HG03139 (cell line): ENCODE measurements around the gene COPS4.
"Not testable (repeated sequence)": the region's sequence is repeated elsewhere in the genome, so short reads cannot be mapped to it uniquely, and the experiment has no call there.

ENCODE experiments used
- ATAC-seq: cut with Tn5 transposase; IDR thresholded peaks from one replicate; pipeline ENCODE4 v1.9.1; 2021; ENCODE audit not compliant: unreplicated experiment

Gene COPS4

GRCh38 chr4:83023599-83023998 is 11.4 kb upstream of the COPS4 start:
- ATAC-seq = not testable (repeated sequence)

DNA sequence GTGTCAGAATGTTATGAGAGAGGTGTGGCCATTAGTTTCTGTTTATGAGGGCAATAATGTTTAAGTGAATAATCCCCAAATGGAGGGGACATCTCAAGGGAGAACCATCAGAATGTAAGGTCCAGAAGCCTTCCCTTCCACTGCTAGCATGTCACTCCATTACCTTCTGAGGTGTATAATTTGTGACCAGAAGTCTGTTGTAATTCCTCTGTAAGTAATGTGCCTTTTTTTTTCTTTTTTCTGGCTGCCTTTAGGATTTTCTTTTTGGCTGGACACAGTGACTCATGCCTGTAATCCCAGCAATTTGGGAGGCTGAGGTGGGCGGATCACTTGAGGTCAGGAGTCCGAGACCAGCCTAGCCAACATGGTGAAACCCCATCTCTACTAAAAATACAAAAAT is 10.8 kb upstream of the COPS4 start:
- no peak for ATAC-seq

DNA sequence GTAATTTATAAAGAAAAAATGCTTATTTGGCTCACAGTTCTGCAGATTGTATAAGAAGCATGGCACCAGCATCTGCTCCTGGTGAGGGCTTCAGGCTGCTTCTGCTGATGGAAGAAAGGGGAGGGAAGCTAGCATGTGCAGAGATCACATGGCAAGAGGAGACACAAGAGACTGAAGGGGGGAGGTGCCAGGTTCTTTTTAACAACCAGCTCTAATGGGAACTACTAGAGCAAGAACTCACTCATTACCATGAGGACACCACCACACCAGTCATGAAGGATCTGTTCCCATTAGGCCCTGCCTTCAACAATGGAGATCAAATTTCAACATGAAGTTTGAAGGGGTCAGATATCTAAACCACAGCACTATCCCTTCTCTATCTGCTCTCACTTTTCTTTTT is 9.4 kb upstream of the COPS4 start:
- no peak for ATAC-seq

DNA sequence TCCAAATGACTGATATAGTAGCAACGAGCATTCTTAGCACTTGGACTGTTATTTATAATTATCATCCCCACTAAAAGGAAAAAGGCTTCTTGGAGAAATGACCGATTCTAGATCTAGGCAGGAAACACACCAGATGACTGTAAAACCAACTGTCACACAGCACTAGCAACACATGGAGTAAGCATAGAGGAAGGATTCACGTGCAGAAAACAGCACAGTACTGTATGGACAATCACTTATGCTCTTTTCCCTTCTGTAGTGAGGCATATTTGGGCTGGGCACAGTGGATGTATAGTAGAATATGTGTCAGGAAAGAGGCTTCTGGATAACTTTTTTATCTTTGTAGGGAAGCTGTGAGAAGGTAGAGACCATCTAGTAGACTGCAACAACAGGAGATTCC is 6.0 kb upstream of the COPS4 start:
- ATAC-seq = no peak

DNA sequence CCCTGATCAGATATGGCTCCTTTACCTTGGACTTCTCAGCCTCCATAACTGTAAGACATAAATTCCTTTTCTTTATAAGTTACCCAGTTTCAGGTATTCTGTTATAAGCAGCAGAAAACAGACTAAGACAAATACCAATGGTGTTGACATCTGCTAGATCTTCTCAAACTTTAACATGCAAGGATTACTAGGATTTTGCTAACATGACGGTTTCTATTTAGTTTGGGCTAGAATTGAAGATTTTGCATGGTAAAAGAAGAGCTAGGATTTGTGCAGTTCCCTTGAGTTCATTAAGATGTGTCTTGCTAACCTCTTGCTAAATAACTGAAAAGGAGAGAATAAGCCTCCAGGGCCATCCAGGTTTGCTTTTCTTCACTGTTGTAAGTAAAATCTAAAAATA is 5.3 kb upstream of the COPS4 start:
- ATAC-seq = no peak

DNA sequence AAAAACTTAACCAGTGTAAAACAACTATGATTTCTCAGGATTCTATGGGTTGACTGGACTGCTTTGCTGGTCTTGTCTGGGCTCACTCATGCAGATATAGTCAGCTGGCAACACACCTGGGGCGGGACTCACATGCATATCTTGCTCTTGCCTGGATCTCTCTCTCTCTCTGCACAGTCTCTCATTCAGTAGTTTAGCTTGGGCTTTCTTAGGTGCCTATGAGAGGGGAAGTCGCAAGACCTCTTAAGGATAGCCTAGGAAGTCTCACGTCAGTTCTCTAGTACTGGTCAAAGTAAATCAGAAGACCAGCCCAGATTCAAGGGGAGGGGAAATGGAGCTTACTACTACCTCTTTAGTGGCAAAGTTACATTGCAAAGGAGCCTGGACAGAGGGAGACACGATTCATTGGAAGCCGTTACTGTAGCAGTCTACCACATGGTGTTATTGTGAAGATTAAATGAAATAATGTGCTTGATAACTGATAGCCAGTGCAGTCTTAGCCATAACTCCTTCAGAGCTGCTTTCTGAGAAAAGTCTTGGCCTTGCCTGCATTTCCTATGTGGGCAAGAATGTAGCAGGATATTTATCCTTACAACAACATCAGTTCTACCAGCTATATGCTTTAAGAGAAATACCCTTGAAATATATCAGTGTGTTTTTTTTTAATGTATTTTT is 2.1 kb downstream of the COPS4 start:
- no peak for ATAC-seq

GRCh38 chr4:83040269-83040668 is 5.3 kb downstream of the COPS4 start:
- no peak for ATAC-seq

DNA sequence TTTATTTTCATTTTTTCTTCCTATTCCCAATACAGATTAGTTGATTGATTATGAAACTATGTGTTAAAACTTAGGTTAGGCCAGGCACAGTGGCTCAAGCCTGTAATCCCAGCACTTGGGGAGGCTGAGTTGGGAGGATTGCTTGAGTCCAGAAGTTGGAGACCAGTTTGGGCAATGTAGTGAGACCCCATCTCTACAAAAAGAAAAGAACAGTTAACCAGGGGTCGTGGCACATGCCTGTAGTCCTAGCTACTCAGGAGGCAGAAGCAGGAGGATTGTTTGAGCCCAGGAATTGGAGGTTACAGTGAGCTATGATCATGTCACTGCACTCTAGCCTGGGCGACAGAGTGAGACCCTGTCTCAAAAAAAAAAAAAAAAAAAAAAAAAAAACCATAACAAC is 8.2 kb downstream of the COPS4 start:
- ATAC-seq = not testable (repeated sequence)

GRCh38 chr4:83043801-83044407 is 8.9 kb downstream of the COPS4 start:
- ATAC-seq = no peak

DNA sequence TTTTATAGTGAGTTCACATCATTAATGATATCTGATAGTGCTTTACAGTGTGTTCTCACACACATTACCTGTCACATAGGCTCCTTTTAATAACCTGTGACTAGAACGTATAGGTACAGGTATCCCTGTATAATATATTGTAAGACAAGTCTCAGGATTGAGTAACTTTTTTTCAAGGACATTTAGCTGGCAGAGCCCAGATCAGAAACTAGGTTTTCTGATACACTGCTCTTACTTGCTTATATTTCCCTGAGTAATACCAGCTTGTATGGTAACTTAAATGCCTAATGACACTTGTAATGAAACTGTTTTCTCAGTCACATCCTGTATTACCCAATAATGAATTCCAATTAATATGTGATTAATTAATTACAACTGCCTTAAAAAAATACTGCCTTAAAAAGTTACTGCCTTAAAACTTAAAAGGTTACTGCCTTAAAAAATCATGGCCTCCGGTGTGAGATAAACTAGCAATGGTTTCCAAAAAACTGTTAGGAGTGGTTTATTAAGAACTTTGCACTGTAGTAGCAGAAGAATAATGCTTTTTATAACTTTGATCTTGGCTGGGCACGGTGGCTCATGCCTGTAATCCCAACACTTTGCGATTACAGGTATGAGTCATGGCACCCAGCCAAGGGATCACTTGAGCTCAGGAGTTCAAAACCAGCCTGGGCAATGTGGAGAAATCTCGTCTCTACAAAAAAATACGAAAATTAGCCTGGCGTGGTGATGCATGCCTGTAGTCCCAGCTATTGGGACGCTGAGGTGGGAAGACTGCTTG is 11.9 kb downstream of the COPS4 start:
- ATAC-seq = no peak

- not testable (repeated sequence) for ATAC-seq
Observed at GRCh38 chr4:83048781-83049180, 13.8 kb downstream of the COPS4 start.

DNA sequence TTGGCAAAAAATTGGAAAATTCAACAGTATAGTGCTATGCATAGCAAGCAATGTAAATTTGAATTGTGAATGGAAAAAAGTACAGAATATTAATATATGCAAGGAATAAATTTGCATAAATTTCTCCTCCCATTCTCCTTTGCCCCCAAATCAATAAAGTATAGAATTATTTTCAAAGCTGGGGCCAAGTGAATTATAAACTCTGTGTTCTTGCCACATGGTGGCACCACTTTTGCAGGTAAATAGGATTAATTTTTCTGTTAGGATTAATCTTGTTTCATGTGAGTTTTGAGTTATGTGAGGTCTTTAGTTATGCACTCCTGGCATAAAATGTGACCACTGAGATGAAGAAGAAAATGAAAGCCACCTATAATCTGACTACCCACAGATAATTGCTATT is 19.9 kb downstream of the COPS4 start:
- ATAC-seq = no peak

DNA sequence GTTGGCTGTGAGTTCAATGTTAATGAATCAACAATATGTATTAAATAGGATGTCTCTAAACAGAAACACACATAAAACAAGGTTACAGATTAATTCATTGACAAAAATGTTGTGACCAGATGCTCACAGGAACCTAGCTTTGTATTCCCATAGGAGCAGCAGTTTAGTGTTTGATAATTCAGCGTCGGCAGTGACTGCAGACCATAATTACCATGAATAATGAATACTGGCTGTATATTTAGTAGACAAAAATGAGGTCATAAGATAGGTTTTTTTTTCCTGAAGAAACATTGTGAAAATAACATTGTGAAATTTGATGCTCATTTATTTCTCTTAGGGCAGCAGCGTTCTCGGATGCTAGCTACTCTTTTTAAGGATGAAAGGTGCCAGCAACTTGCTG is 27.8 kb downstream of the COPS4 start:
- ATAC-seq = no peak

- ATAC-seq = no peak
Observed at GRCh38 chr4:83065266-83065665, 30.3 kb downstream of the COPS4 start.

DNA sequence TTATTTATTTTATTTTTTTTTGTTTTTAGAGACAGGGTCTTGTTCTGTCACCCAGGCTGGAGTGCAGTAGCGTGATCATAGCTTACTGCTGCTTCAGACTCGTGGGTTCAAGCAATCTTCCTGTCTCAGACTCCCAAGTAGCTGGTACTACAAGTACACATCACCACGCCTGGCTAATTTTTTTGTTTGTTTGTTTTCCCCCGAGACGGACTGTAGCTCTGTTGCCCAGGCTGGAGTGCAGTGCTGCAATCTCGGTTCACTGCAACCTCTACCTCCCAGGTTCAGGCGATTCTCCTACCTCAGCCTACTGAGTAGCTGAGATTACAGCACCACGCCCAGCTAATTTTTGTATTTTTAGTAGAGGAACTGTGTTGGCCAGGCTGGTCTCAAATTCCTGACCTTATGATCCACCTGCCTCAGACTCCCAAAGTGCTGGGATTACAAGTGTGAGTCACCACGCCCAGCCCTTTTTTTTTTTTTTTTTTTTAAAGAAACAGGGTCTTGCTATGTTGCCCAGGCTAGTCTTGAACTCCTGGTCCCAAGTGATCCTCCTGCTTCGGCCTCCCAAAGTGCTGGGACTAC is 32.2 kb downstream of the COPS4 start:
- no peak for ATAC-seq

DNA sequence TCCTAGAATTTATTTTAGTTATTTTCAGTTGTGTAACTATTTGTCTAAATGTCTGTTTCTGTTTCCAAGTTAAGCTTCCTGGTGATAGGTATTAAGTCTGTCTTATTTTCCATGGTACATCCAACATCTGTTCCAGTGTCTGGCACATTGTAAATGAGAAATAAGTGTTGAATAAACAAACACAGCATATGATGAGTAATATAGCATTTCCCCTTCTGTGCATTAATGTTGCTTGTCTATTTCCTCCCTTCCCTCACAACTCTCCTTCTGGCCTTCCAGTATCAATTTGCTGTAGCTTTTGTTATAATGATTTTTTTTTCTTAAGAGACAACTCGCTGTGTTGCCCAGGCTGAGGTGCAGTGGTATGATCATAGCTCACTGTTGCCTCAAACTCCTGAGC is 36.1 kb downstream of the COPS4 start:
- no peak for ATAC-seq

DNA sequence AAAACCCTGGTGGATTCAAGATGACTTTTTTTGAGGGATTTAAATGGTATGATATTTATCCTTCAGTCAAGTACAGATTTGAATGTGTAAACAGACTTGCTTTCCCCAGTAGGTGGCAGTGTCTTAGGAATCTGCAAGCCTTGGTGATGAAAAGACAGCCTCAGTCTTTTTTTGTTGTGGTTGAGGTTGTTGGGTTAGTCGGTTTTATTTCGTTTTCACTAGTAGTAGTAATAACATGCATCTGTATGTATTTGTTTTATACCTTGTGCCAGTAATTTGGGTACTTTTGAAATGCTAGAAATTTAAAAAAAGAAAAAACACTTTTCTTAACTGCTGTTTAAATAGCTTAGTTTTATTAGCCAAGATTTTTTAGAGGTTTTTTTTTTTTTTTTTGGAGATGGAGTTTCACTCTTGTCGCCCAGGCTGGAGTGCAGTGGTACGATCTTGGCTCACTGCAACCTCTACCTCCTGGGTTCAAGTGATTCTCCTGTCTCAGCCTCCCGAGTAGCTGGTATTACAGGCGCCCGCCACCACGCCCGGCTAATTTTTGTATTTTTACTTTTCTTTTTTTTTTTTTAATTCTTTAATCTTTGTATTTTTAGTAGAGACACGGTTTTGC is 39.2 kb downstream of the COPS4 start:
- peak; percentile 68 for ATAC-seq

- ATAC-seq = not testable (repeated sequence)
Observed at GRCh38 chr4:83074783-83075182, 39.8 kb downstream of the COPS4 start.

- ATAC-seq = no peak
Observed at GRCh38 chr4:83075311-83076095, 40.5 kb downstream of the COPS4 start.

GRCh38 chr4:83080561-83080960 is 45.6 kb downstream of the COPS4 start:
- no peak for ATAC-seq

DNA sequence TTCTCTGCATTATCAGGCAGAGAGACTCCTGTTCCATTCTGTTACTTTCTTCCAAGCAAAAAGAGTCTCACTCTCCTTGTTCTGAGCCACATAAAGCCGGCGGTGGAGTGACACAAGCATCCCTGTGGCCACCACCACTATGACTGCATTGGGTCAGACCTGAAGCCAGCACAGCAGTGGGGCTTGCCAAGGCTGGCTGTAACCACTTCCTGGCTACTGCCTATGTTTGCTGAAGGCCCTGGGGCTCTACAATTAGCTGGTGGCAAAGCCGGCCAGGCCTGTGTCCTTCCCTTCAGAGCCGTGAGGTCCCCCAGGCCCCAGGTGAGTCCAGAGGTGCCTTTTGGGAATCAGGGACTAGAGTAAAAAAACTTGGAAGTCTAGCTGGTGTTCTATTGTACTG is 47.8 kb downstream of the COPS4 start:
- no peak for ATAC-seq
